Upper lobe of left lung (tissue), 6 donors: ENCODE measurements around the gene DCTN3. TPM values are rescaled to one million over a fixed set of nuclear protein-coding genes. Genes with fewer than 3 reads are reported as not detected.

Experiments
- ATAC-seq, 2 donors: fragments of 200-7000 bp; cut with Tn5 transposase; one replicate each; pipeline ENCODE4 v1.9.1; 2022; ENCODE audit warnings: mild to moderate bottlenecking in 2 of 2, moderate library complexity in 2 of 2; ENCODE audit not compliant: low FRiP score in 2 of 2
- DNase-seq, 2 donors: peaks; one replicate each; pipeline ENCODE4 v3.0.0-alpha.2; 2019 to 2020
- H3K27ac ChIP-seq, 4 donors: fragments of 200-600 bp; sonication (generic); one replicate each; pipeline ENCODE4 v1.5.1; 2016 to 2019
- H3K27me3 ChIP-seq, 4 donors: fragments of 200-600 bp; sonication (generic); one replicate each; pipeline ENCODE4 v1.5.1; 2017 to 2019
- H3K36me3 ChIP-seq, 4 donors: fragments of 200-600 bp; sonication (generic); one replicate each; pipeline ENCODE4 v1.5.1; 2016 to 2019
- H3K4me1 ChIP-seq, 4 donors: fragments of 200-600 bp; sonication (generic); one replicate each; pipeline ENCODE4 v1.5.1; 2018 to 2019
- H3K4me3 ChIP-seq, 4 donors: fragments of 200-600 bp; sonication (generic); one replicate each; pipeline ENCODE4 v1.5.1; 2017 to 2019; ENCODE audit warnings: mild to moderate bottlenecking in 2 of 4, moderate library complexity in 1 of 4
- H3K9me3 ChIP-seq, 4 donors: fragments of 200-600 bp; sonication (generic); one replicate each; pipeline ENCODE4 v1.5.1; 2018 to 2019
- EP300 ChIP-seq, 4 donors: sonication (generic); formaldehyde crosslinking; IDR thresholded peaks; one replicate each; pipeline ENCODE4 v1.5.1; 2017; ENCODE audit warnings: antibody characterized with exemption in 4 of 4, control low read depth in 2 of 4
- POLR2A ChIP-seq, 4 donors: fragments of 450-650 bp; IDR thresholded peaks; one replicate each; pipeline ENCODE4 v1.5.1; 2016 to 2017; ENCODE audit warnings: antibody characterized with exemption in 4 of 4, mild to moderate bottlenecking in 2 of 4
- POLR2AphosphoS5 ChIP-seq, 2 donors: sonication (generic); formaldehyde crosslinking; IDR thresholded peaks; one replicate each; pipeline ENCODE4 v1.5.1; 2017; ENCODE audit warnings: antibody characterized with exemption in 2 of 2
- WGBS, 2 donors: methylation state at CpG; one replicate each; pipeline ENCODE4 v1.1.5; 2017 to 2018; 5-methylcytosine and 5-hydroxymethylcytosine counted together
- total RNA-seq, 6 donors: library from RNA; depleted of rRNA in 4 of 6; stranded (reverse); fragments of >200 nt in 4 of 6; gene quantifications; one replicate each; pipeline versions ENCODE4 v1.1.0 to v1.2.1, GENCODE V29; 2016 to 2021
- TF ChIP-seq, protein P1 (sequence below), 6 experiments: fragments of 450-650 bp in 4 of 6; fragments of 200-600 bp in 2 of 6; sonication (generic) in 2 of 6; IDR thresholded peaks; one replicate each; pipeline ENCODE4 v1.5.1; 2016 to 2019; ENCODE audit warnings: antibody characterized with exemption in 6 of 6
- donor health status: DM: no; HTN: no; CAD: no; lungs with moderate emphysema.
- donor health status: DM: no; HTN: yes; CAD: no; lungs with severe emphysema.

The DCTN3 gene
- total RNA-seq, 6 donors from 2014 or later: 26.2 to 92.6 (median 68.1) TPM

DNA sequence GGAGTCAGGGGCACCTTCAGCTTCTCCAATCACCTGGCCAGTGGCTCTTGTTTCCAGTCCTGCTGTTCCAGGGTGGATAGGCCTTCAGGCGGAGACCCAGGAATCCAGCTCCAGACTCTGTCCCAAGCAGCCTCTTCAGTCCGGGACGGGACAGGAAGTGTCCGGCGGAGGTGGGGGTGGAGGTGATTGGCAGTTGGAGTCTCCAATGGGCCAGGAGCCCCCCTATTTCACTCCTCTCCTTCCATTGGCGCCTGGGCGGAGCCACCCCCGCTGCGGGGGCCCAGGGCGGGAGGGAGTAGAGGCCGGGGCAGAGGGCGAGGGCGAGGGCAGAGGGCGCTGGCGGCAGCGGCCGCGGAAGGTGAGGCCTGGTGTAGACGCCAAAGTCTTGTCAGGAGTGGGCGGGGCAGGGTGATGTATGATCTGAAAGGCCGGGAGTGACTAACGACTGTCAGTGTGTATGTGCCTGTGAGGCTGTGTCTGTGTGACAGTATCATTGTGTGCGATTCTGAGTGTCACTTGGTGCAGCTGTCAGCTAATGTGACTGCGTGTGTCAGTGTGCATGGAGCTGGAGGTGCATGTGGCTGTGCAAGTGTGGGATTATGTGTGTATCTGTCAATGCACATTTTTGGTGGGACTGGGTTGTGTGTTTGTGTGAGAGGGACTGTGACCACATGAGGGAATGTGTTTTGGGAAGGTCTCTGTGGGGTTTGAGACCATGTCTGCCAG lies 31.7 kb upstream of the DCTN3 start, which contains the start of gene IL11RA:
Gene IL11RA (plus strand): TSS at position 310 of the 726 bp plus-strand sequence. CDS start 3,033 bp downstream, outside the sequence.
- Histone ChIP-seq H3K4me1 (peaks cover 53 to 63% (median 56%) of the 10 kb centered on the region in 4 donors), H3K27ac (peak within 1 kb of the TSS; percentile 63 to 86 (median 72)), H3K4me3 (peak within 1 kb of the TSS in 3 of 4 donors; percentile 31 to 48 (median 42)), H3K27me3 (no peaks in the 10 kb centered on the region), H3K36me3 (peaks cover 8 to 24% (median 15%) of the 10 kb centered on the region in 4 donors), H3K9me3 (no peaks in the 10 kb centered on the region)
- WGBS, 2 donors: 8 to 23% methylated on average over 15 to 23 of the region's 24 CpGs
- ATAC-seq (peak; percentile 88 to 93), DNase-seq (peak; percentile 92 to 94)
- TF ChIP-seq EP300 (IDR thresholded peaks at IDR 0.05) (no peak), POLR2AphosphoS5 (IDR thresholded peaks at IDR 0.05) (peak; percentile 41 to 67), POLR2A (IDR thresholded peaks at IDR 0.05) (peak in 1 of 4 donors; percentile 62)
- TF ChIP-seq, protein P1, sequence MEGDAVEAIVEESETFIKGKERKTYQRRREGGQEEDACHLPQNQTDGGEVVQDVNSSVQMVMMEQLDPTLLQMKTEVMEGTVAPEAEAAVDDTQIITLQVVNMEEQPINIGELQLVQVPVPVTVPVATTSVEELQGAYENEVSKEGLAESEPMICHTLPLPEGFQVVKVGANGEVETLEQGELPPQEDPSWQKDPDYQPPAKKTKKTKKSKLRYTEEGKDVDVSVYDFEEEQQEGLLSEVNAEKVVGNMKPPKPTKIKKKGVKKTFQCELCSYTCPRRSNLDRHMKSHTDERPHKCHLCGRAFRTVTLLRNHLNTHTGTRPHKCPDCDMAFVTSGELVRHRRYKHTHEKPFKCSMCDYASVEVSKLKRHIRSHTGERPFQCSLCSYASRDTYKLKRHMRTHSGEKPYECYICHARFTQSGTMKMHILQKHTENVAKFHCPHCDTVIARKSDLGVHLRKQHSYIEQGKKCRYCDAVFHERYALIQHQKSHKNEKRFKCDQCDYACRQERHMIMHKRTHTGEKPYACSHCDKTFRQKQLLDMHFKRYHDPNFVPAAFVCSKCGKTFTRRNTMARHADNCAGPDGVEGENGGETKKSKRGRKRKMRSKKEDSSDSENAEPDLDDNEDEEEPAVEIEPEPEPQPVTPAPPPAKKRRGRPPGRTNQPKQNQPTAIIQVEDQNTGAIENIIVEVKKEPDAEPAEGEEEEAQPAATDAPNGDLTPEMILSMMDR (IDR thresholded peaks at IDR 0.05): no peak

DNA sequence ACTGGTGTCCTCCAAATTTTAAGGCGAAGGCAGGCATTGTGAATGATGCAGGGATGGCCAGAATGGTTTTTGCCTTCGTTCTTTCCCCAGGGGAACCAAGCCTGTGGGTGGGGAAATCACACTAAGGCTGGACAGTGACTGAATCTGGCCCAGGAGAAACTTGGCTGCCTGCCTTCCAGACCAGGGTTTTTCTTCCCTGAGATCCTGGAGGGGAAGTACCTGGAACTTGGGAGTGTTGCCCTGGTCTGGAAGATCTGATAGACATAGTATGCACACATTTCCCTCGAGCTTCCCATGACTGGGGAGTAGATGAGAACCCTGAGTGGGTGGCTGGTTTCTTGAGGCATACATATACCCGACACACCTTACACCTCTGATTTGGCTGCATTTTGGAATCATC lies 31.0 kb upstream of the DCTN3 start:
- Histone ChIP-seq H3K36me3 (peaks cover 8 to 24% (median 15%) of the 10 kb centered on the region in 4 donors), H3K27me3 (no peaks in the 10 kb centered on the region), H3K4me1 (peaks cover 54 to 65% (median 56%) of the 10 kb centered on the region in 4 donors), H3K9me3 (no peaks in the 10 kb centered on the region), H3K27ac (peak overlapping the region; percentile 63 to 86 (median 72)), H3K4me3 (peak overlapping the region in 3 of 4 donors; percentile 31 to 48 (median 42))
- no peak for ATAC-seq
- TF ChIP-seq POLR2AphosphoS5 (IDR thresholded peaks at IDR 0.05): no peak
- TF ChIP-seq, protein P1 (IDR thresholded peaks at IDR 0.05): no peak
- DNase-seq: no peak
- 43 to 69% methylated on average over 4 of the region's 4 CpGs for WGBS, 2 donors

DNA sequence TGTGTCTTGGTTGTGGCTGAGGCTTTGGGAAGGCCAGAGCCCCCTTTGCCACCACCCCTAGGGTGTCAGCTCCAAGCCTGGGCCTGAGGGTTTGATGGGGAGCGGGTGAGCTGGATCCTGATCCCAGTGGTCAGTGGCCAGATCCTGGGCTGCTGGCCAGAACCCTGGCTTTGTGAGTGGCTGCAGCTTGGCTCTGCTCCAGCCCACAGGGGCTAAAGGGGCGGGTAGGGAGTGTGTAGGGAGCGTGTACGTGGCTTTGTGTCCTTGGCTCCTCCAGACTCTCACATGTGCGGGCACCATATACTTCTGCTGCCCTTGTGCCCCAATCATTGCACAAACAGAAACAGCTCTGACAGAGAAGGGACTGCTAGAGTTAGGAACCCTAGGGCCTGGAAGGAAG lies 30.5 kb upstream of the DCTN3 start:
- H3K4me1 ChIP-seq: peaks cover 59 to 69% (median 60%) of the 10 kb centered on the region in 4 donors
- peak overlapping the region; percentile 63 to 86 (median 72) for H3K27ac ChIP-seq
- no peaks in the 10 kb centered on the region for H3K27me3 ChIP-seq
- WGBS, 2 donors: 63 to 66% methylated on average over 5 of the region's 5 CpGs
- peaks cover 8 to 24% (median 15%) of the 10 kb centered on the region in 4 donors for H3K36me3 ChIP-seq
- DNase-seq (no peak), ATAC-seq (no peak)
- H3K4me3 ChIP-seq: no peak overlapping the region
- TF ChIP-seq, protein P1 (IDR thresholded peaks at IDR 0.05): no peak
- TF ChIP-seq POLR2A (IDR thresholded peaks at IDR 0.05) (no peak), EP300 (IDR thresholded peaks at IDR 0.05) (no peak), POLR2AphosphoS5 (IDR thresholded peaks at IDR 0.05) (no peak)
- H3K9me3 ChIP-seq: no peaks in the 10 kb centered on the region

DNA sequence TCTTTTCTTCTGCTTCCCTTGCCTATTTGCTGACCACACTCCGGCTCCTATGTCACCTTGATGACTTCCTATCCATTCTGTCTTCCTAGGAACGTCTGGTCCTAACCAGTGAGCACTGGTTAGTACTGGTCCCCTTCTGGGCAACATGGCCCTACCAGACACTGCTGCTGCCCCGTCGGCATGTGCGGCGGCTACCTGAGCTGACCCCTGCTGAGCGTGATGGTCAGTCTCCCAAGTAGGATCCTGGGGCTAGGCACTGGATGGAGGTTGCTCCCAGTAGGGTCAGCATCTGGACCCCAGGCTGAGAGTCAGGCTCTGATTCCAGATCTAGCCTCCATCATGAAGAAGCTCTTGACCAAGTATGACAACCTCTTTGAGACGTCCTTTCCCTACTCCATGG lies 28.4 kb upstream of the DCTN3 start:
- 93 to 99% methylated on average over 7 to 8 of the region's 8 CpGs for WGBS, 2 donors
- H3K4me3 ChIP-seq: no peak overlapping the region
- ATAC-seq: no peak

More for the DNA sequence above, 28.4 kb upstream of the DCTN3 start:
- no peak for DNase-seq
- Histone ChIP-seq H3K9me3 (no peaks in the 10 kb centered on the region), H3K36me3 (peaks cover 8 to 24% (median 15%) of the 10 kb centered on the region in 4 donors), H3K27me3 (no peaks in the 10 kb centered on the region), H3K27ac (no peak overlapping the region), H3K4me1 (peaks cover 43 to 52% (median 46%) of the 10 kb centered on the region in 4 donors)
- TF ChIP-seq POLR2AphosphoS5 (IDR thresholded peaks at IDR 0.05): no peak
- TF ChIP-seq, protein P1 (IDR thresholded peaks at IDR 0.05): no peak
